HL-60 (cell line): ENCODE data around the gene SEC24D.

Experiments
- TF ChIP-seq, protein P1 (sequence below): IDR thresholded peaks from one replicate; pipeline ENCODE4 v1.5.1; 2011; ENCODE audit warnings: low read length, control low read depth, inconsistent platforms; ENCODE audit not compliant: insufficient read depth
- TF ChIP-seq, protein P2 (sequence below): IDR thresholded peaks from 2 replicates; pipeline ENCODE4 v1.6.1; 2012; ENCODE audit warnings: low read depth; ENCODE audit not compliant: insufficient replicate concordance

DNA sequence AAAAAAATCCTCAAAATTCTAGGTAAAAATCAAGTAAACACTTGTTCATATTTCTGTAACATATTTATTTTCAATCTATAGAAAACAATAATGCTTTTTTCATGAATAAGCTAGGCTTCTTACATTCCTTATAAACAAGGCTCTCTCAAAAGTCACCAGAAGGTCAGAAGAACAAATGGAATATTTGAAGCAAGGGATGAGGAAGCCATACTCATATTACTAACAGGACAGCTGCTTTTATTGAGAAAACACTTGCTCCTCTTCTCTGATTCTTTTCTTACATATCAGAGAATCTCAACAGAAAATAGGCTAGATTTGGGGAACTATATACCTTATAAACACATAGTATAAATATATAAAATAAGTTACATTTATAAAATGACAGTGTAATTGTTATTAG, 82.8 kb downstream of the SEC24D start:
- TF ChIP-seq, protein P1, sequence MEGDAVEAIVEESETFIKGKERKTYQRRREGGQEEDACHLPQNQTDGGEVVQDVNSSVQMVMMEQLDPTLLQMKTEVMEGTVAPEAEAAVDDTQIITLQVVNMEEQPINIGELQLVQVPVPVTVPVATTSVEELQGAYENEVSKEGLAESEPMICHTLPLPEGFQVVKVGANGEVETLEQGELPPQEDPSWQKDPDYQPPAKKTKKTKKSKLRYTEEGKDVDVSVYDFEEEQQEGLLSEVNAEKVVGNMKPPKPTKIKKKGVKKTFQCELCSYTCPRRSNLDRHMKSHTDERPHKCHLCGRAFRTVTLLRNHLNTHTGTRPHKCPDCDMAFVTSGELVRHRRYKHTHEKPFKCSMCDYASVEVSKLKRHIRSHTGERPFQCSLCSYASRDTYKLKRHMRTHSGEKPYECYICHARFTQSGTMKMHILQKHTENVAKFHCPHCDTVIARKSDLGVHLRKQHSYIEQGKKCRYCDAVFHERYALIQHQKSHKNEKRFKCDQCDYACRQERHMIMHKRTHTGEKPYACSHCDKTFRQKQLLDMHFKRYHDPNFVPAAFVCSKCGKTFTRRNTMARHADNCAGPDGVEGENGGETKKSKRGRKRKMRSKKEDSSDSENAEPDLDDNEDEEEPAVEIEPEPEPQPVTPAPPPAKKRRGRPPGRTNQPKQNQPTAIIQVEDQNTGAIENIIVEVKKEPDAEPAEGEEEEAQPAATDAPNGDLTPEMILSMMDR = no peak
- TF ChIP-seq, protein P2, sequence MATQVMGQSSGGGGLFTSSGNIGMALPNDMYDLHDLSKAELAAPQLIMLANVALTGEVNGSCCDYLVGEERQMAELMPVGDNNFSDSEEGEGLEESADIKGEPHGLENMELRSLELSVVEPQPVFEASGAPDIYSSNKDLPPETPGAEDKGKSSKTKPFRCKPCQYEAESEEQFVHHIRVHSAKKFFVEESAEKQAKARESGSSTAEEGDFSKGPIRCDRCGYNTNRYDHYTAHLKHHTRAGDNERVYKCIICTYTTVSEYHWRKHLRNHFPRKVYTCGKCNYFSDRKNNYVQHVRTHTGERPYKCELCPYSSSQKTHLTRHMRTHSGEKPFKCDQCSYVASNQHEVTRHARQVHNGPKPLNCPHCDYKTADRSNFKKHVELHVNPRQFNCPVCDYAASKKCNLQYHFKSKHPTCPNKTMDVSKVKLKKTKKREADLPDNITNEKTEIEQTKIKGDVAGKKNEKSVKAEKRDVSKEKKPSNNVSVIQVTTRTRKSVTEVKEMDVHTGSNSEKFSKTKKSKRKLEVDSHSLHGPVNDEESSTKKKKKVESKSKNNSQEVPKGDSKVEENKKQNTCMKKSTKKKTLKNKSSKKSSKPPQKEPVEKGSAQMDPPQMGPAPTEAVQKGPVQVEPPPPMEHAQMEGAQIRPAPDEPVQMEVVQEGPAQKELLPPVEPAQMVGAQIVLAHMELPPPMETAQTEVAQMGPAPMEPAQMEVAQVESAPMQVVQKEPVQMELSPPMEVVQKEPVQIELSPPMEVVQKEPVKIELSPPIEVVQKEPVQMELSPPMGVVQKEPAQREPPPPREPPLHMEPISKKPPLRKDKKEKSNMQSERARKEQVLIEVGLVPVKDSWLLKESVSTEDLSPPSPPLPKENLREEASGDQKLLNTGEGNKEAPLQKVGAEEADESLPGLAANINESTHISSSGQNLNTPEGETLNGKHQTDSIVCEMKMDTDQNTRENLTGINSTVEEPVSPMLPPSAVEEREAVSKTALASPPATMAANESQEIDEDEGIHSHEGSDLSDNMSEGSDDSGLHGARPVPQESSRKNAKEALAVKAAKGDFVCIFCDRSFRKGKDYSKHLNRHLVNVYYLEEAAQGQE = no peak
